ENCODE data around the gene ARHGAP26. TPM values are rescaled to one million over a fixed set of nuclear protein-coding genes. Genes with fewer than 3 reads are reported as not detected.

ARHGAP26 gene
- total RNA-seq, 1 donor from 2014 or later, result 14.1 TPM

GRCh38 chr5:143148771-143149170 lies 378.6 kb downstream of the ARHGAP26 start:
- Mint-ChIP-seq H3K27me3 (ENCODE audit: unreplicated experiment) (no peaks in the 10 kb centered on the region), H3K9me3 (ENCODE audit: unreplicated experiment) (peaks cover 5% of the 10 kb centered on the region), H3K27ac (ENCODE audit: unreplicated experiment) (peak overlapping the region; percentile 8), H3K4me3 (ENCODE audit: unreplicated experiment) (no peak overlapping the region), H3K4me1 (ENCODE audit: unreplicated experiment) (peaks cover 30% of the 10 kb centered on the region), H3K36me3 (ENCODE audit: unreplicated experiment) (no peaks in the 10 kb centered on the region)
- DNase-seq (ENCODE audit: extremely low spot score, unreplicated experiment), result no peak
- TF ChIP-seq CTCF (IDR thresholded peaks at IDR 0.05), result no peak

- Mint-ChIP-seq H3K4me3 (ENCODE audit: unreplicated experiment) (no peak overlapping the region), H3K9me3 (ENCODE audit: unreplicated experiment) (peaks cover 5% of the 10 kb centered on the region), H3K27me3 (ENCODE audit: unreplicated experiment) (no peaks in the 10 kb centered on the region), H3K27ac (ENCODE audit: unreplicated experiment) (no peak overlapping the region), H3K4me1 (ENCODE audit: unreplicated experiment) (peaks cover 40% of the 10 kb centered on the region), H3K36me3 (ENCODE audit: unreplicated experiment) (no peaks in the 10 kb centered on the region)
- DNase-seq (ENCODE audit: extremely low spot score, unreplicated experiment), result no peak
- no peak for TF ChIP-seq CTCF (IDR thresholded peaks at IDR 0.05)
Measured at GRCh38 chr5:143149759-143150158, 379.6 kb downstream of the ARHGAP26 start.

- Mint-ChIP-seq H3K4me3 (ENCODE audit: unreplicated experiment) (no peak overlapping the region), H3K9me3 (ENCODE audit: unreplicated experiment) (peaks cover 5% of the 10 kb centered on the region), H3K36me3 (ENCODE audit: unreplicated experiment) (no peaks in the 10 kb centered on the region), H3K27me3 (ENCODE audit: unreplicated experiment) (no peaks in the 10 kb centered on the region), H3K4me1 (ENCODE audit: unreplicated experiment) (peaks cover 48% of the 10 kb centered on the region), H3K27ac (ENCODE audit: unreplicated experiment) (no peak overlapping the region)
- DNase-seq (ENCODE audit: extremely low spot score, unreplicated experiment), result no peak
- TF ChIP-seq CTCF (IDR thresholded peaks at IDR 0.05), result no peak
Measured at GRCh38 chr5:143151056-143151700, 381.0 kb downstream of the ARHGAP26 start.

GRCh38 chr5:143152445-143152844 lies 382.3 kb downstream of the ARHGAP26 start:
- Mint-ChIP-seq H3K36me3 (ENCODE audit: unreplicated experiment) (no peaks in the 10 kb centered on the region), H3K9me3 (ENCODE audit: unreplicated experiment) (peaks cover 5% of the 10 kb centered on the region), H3K27ac (ENCODE audit: unreplicated experiment) (peak overlapping the region; percentile 88), H3K4me3 (ENCODE audit: unreplicated experiment) (no peak overlapping the region), H3K4me1 (ENCODE audit: unreplicated experiment) (peaks cover 49% of the 10 kb centered on the region), H3K27me3 (ENCODE audit: unreplicated experiment) (no peaks in the 10 kb centered on the region)
- TF ChIP-seq CTCF (IDR thresholded peaks at IDR 0.05), result no peak
- DNase-seq (ENCODE audit: extremely low spot score, unreplicated experiment), result no peak

DNA sequence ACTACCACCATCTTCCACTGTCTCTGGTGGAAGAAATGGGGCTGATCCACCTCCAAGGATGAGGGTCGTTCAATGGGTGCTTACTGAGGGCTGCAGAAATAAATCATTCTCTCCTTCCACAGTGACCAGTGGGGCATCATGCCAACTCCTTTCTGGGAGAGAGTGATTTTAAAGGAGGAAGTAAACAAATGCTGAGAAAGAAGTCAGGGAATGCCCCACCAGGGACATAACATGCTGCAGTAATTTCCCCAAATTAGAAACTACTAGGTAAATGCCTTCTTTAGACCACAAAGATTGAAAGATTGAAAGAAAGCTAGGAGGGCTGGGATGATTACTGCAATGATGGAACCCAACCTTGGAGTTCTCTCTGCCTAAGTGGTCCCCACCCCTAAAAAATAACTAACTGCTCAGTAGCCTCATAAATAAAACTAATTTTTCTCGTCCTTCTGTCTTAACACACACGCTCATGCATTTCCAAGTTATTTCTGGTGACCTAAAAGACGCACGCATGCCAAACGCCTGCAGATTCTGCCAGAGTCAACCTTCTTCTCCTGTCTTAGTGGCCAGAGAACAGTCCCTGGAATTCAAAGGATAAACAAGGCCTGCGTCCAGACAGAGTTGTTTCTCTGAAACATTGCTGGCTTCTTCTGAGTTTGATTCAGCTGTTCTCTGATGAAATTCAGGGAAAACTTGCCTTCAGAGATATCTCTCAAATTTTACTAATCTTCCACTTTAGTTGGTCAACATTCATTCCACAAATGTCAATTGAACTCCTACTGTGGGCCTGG lies 383.3 kb downstream of the ARHGAP26 start:
- Mint-ChIP-seq H3K9me3 (ENCODE audit: unreplicated experiment) (peaks cover 5% of the 10 kb centered on the region), H3K4me3 (ENCODE audit: unreplicated experiment) (no peak overlapping the region), H3K27me3 (ENCODE audit: unreplicated experiment) (no peaks in the 10 kb centered on the region), H3K4me1 (ENCODE audit: unreplicated experiment) (peaks cover 42% of the 10 kb centered on the region), H3K36me3 (ENCODE audit: unreplicated experiment) (no peaks in the 10 kb centered on the region), H3K27ac (ENCODE audit: unreplicated experiment) (peak overlapping the region; percentile 88)
- TF ChIP-seq CTCF (IDR thresholded peaks at IDR 0.05), result no peak
- no peak for DNase-seq (ENCODE audit: extremely low spot score, unreplicated experiment)

All from osteocyte (in vitro differentiated cells).